NCI-H2171 treated with DMSO at 0.1 percent for 48 hours (cell line): ENCODE measurements around the gene IPP.
"Not testable (repeated sequence)": the region's sequence is repeated elsewhere in the genome, so short reads cannot be mapped to it uniquely, and the experiment has no call there.

Source experiments
- DNase-seq: peaks from one replicate; lab custom pipeline; 2025; lab: John Stamatoyannopoulos, UW

Gene IPP

GRCh38 chr1:45750298-45751038, at the start of gene IPP:
TSS of gene IPP (minus strand) at chr1:45750653. CDS start at chr1:45746411, 4,242 bp downstream.
- DNase-seq, result peak; percentile 97

GRCh38 chr1:45796946-45797345, 46.5 kb upstream of the IPP start:
- DNase-seq, result no peak

GRCh38 chr1:45796381-45796780, 45.9 kb upstream of the IPP start:
- no peak for DNase-seq

GRCh38 chr1:45793942-45794604, 43.6 kb upstream of the IPP start:
- DNase-seq, result peak; percentile 6

- no peak for DNase-seq
These were observed 42.3 kb upstream of the IPP start for GRCh38 chr1:45792744-45793143.

GRCh38 chr1:45789601-45790000, 39.1 kb upstream of the IPP start:
- no peak for DNase-seq

- no peak for DNase-seq
These were observed 37.5 kb upstream of the IPP start for GRCh38 chr1:45787905-45788304.

- no peak for DNase-seq
These were observed 35.1 kb upstream of the IPP start for GRCh38 chr1:45785583-45785982.

GRCh38 chr1:45775794-45776193, 25.3 kb upstream of the IPP start:
- DNase-seq, result no peak

GRCh38 chr1:45772971-45773370, 22.5 kb upstream of the IPP start:
- DNase-seq, result no peak

GRCh38 chr1:45769261-45769932, 18.9 kb upstream of the IPP start:
- DNase-seq, result peak; percentile 31

GRCh38 chr1:45767035-45767434, 16.6 kb upstream of the IPP start:
- DNase-seq, result no peak

- DNase-seq, result no peak
These were observed 15.7 kb upstream of the IPP start for GRCh38 chr1:45765999-45766792.

- DNase-seq, result no peak
These were observed 11.8 kb upstream of the IPP start for GRCh38 chr1:45762291-45762690.

- DNase-seq, result no peak
These were observed 5.2 kb upstream of the IPP start for GRCh38 chr1:45755697-45756096.

GRCh38 chr1:45753248-45754037, 3.0 kb upstream of the IPP start:
- no peak for DNase-seq

- no peak for DNase-seq
These were observed 2.1 kb upstream of the IPP start for GRCh38 chr1:45752441-45753052.

GRCh38 chr1:45752014-45752413, 1.6 kb upstream of the IPP start:
- no peak for DNase-seq

- not testable (repeated sequence) for DNase-seq
These were observed 786 bp upstream of the IPP start for GRCh38 chr1:45751039-45751838.

GRCh38 chr1:45746922-45747321, 3.5 kb downstream of the IPP start:
- DNase-seq, result no peak
